Stimulated activated CD8-positive, alpha-beta memory T cell treated with anti-CD3 and anti-CD28 coated beads, Interleukin-2, amount 100 ng/mL, for 48 hours (primary cell): ENCODE measurements around the gene BET1.
"Not testable (repeated sequence)": the region's sequence is repeated elsewhere in the genome, so short reads cannot be mapped to it uniquely, and the experiment has no call there.

Experiments used
- DNase-seq, 2 donors: peaks; one replicate each; pipeline ENCODE4 v3.0.0-alpha.2; 2020; ENCODE audit warnings: low read depth in 2 of 2

BET1 gene, protein sequence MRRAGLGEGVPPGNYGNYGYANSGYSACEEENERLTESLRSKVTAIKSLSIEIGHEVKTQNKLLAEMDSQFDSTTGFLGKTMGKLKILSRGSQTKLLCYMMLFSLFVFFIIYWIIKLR

DNA sequence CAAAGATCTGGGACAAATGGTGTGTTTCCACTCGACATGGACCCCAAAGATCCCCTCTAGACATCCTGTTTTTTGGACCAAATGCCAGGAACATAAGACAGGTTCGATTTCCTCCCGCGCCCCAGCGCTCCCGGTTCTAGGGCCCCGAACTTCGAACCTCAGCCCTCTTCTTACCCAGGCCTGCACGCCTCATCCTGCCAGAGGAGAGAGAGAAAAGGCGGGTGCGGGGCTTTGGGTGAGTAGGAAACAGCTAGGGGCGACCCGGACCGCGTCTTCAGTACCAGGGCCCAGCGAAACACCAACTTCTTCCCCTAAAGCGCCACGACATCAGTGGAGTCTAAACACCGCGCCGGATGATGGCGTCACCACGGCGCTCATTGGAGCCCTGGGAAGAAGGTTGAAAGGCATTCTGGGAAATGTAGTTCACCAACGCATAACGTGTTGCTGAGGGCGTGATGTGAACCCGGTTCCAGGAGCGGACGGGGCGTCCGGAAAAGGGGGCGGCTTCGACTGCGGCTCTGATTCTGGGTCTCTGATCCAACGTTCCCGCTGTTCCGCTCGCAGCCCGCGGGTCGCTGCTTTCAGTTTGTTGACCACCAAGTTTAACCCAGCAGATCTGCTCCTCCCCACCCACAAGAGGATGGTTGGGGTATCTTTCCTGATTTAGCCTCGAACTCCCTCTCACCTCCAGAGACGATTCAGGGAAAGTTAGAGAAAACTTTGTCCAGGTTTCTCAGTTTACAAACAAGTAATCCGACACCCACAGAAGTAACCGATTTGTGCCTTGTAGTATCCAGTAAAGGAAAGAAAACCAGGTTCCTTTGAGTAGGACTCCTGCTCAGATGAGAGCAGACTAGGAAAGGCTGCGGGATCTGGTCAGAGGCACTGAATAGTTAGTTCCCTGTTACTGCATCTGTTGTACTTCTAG lies at the start of gene BET1:
TSS of gene BET1 (minus strand) at position 332 of the 928 bp plus-strand sequence. CDS start at position 193, 139 bp downstream.
- DNase-seq = peak; percentile 80 to 86

DNA sequence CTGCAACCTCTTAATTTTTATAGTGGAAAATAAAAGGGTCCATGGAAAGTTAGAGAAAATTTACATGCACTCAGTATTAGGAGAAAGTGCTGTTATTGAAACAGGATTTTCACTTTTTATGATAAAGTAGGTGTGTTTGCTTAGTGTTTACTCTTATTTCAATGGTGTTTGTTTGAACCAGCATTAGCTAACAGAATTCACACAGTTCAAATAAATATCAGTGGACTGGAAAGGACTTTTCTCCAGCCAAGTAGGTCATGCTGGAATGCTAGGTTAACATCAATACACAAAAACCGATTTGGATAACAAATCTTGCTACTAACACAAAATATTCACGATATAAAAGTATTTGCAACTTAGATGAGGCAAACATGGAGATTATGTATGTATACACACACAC lies 49.4 kb upstream of the BET1 start:
- no peak for DNase-seq

DNA sequence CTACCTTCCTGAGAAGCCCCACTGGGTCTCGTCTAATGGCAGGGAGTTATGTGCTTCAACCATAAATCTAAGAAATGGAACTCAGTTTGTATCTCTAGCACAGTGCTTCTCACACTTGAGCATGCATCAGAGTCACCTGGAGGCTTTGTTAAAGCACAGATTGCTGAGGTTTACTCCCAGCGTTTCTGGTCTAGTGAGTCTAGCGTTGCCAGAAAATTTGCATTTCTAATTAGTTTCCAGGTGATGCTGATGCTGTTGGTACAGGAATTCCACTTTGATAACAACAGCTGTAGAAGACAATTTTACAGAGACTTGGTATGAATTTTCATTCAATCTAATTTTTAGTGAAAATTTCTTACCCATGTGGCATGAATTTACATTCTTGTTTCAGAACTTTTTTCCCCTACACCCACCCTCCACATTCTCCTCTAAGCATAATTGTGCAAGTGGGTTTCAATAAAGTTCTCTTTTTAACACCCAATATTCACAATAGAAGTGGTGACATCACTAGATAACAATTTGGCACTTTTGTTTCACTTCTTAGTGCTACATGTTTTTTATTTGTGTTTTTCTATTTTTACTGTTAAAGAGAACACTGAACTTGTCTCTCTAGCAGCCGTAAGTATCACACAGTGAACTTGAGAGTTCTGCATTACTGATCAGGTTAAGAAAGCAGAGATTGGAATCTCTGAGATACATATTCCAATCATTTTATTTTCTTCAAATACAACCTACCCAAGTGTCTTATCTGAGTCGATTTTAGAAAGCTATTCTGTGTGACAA lies 48.4 kb upstream of the BET1 start:
- DNase-seq = no peak

DNA sequence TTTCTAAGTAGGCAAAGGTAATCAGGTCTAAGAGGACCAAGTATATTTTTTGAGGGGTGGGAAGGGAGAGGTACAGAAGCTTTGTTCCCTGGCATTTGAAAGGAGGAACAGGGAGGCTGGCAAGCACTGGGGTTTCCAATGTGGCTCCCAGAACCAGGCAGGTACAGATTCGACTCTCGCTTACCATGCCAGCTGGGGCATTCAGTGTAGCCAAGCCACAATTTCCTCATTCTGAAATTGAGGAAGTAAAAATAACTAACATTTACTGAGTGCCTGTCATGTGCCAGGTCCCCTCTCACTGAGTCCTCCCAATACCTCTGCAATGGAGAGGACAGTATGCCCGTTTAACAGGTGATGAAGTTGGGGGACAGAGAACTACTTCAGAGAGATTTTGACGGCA lies 45.9 kb upstream of the BET1 start:
- no peak for DNase-seq

DNA sequence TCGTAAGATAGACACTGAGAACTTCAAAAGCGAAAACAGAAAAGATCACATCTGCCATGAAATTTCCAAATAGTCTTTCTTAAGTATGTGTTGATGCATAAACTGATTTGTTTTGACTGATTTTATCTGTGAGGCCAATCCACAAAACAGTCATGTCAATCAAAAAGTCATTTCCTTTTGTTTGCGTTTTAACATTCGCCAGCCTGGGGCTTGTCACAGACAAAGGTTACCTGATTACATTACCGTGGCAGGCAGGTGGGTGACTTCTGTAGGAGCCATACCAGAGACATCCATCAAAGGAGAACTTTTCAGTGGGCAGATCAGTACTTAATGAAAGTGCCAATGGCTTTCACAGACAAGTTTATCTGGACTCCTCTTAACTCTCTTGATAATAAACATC lies 45.5 kb upstream of the BET1 start:
- no peak for DNase-seq

DNA sequence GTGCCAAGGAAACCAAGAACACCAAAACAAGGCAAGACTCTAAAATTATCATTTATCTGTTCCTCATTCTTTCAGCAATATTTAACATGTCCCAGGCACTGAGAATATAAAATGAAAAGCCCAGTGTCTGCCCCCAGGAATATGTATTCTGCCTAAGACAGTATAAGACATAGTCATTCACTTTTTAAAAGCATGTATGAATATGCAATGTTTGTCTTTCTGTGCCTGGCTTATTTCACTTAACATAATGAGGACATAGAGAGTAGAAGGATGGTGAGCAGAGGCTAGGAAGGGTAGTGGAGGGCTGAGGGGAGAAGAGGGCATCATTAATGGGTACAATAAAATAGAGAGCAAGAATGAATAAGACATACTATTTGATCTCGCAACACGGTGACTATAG lies 44.6 kb upstream of the BET1 start:
- no peak for DNase-seq

DNA sequence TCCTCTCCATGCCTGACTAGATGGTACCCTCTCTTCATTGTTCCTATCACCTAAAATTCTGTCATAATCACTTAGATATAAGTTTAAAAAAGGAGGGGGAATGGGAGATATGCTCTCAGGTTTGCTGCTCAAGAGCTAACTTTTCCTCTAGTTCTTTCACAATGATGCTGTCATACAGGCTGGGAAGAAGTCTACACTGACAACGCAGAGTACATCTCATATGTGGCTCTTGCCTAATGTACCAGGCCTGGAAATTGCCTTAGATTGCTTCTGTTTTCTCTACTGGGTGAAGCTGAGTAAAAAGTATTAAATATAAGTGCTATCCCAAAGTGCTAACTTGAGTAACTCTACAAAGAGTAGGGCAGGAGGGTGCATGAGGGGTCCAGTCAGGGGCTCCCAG lies 43.8 kb upstream of the BET1 start:
- no peak for DNase-seq

DNA sequence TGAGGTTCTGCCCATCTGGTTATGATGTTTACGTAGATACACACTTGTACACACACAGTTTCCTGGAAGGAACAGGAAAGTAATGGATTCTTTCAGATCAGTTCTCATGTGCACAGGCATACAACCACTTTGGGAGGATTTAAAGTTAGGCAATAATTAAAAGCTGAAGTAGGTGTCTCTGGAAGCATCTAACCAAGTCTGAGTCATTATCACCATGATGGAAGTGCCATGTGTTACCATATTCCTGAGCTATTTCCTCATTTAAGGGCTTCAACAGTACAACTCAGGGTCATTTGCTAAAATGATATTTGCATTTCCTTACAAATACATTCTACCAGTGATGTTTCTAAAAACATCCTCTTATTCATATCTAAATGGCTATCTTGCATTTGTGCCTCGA lies 41.4 kb upstream of the BET1 start:
- no peak for DNase-seq

DNA sequence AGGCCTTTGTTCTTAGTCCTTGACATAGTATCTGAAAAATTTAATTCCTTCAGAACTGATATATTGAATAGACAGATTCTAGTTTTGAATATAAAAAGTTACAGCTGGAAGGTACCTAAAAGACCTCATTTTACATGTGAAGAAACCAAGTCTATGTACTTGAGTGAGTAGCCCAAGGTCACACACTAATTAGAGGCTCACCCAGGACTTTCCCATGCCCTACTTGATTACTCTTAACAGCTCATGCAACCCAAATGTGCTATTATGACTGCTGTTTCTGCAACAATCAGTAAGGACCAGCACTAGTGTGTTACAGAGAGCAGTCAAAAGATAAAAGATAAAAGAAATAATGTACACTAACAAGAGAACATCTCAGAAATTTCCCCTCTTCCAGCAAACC lies 40.7 kb upstream of the BET1 start:
- no peak for DNase-seq

DNA sequence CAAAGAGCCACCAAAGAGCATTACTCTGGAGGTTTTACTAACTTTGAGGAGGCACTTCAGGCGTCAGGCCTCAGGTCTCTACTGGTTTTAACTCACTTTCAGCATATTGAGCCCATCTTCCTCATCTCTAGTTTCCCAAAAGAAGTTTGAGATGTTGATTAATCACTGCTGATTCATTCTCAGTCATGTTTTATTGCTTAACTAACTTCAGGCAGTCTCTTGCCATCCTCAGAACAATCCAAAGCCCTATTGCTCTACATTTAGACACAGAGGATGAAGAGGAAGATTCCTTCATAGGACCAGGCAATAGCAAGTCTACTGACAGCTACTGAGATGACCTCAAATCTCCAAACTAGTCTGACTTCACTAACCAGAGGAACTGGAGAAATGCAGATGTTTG lies 39.1 kb upstream of the BET1 start:
- DNase-seq = no peak

DNA sequence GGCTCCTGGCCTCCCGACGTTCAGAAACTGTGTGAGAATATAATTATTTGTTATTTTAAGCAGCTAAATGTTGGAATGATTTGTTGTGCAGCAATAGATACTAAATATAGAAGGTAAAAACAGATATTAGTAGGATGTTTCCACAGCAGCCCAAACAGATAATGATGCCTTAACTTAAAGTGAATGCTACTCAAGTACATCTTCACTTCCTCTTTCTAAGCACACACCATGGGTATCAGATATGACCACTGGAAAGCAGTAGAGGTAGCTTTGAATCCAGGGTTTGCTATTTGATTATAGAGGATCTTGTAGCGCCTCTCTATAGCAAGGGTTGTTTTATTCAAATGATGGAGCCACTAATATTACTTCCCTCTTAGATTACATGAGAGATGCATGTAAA lies 38.2 kb upstream of the BET1 start:
- no peak for DNase-seq

DNA sequence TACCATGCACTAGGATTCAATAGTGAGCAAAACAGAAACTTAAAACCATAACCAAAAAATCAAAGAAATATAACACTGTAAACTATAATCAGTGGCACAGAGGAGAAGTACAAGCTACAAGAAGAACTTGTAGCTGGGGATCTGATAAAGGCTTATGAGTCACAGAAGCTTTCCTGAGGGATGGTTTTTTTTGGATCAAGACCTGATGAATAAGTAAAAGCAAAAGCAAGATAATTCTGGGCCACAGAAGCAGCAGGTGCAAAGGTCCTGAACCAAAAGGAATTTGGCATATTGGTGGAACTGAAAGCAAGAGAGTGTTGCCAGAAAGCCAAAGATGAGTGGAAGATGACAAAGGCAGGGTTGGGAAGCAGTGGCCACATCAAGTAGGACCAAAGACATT lies 37.4 kb upstream of the BET1 start:
- no peak for DNase-seq

DNA sequence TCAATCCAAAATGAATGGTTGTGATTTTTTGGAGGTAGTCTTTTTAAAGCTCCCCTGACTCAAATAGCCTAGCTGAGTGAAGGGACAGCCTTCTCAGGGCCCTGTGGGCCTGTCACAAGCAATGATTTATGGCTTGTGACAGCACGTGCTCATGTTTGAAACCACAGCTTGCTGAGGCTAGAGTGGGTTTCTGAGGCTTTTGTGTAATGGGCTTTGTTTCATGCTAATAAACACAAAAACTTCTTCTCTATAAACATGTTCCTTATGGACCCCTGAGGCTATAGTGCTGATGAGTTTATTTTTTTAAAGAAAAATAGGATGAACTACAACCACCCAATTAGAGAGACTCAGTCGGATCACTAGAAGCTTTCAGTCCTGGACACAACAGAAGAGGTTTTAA lies 36.1 kb upstream of the BET1 start:
- no peak for DNase-seq

DNA sequence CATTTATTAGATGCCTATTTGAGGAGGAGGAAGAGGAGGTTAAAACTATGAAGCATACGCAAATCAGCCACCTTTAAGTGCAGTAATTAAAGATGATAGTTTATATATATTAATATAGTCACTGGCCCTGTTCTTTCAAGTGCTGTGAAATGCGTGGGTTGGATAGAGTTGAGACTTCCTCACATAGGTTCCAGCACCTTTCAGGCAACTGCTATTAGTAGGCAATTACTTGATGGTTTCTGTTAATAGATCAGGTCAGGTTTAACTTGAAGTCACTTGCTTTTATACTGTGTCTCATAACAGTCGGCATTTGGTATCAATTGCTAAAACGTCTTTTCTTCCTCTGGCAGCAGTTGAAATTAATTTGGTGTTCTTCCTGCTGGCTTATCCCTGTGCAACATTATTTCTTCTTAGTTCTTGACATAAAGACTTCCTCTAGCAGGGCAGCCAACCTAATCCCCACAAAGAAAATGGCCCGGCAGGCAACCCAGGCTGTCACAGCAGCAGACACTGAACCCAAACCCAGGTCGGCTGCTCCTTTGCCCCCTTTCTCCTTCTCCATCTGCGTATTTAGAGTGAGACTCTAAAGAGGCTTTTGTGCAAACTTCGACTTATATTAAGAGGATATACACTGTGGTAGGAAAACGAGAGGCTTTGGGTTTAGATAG lies 35.3 kb upstream of the BET1 start:
- DNase-seq = no peak

DNA sequence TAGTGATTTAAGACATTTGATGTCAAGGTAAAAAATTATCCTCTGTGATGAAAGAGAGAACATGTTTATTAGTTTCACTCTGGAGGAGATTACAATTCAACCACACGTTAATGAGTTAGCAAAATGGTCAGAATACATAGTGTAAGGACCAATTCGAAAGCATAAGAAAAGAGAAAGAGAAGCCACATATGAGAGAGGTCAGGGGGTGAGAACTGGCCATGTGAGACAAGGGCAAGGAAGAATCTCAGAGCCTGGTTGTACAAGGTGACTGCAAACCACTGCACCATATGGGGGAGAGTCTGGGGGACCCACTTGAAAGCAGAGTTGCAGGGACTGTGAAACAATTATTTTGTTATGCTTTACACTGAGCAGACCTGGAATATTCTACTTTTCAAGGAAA lies 27.7 kb upstream of the BET1 start:
- DNase-seq = no peak

DNA sequence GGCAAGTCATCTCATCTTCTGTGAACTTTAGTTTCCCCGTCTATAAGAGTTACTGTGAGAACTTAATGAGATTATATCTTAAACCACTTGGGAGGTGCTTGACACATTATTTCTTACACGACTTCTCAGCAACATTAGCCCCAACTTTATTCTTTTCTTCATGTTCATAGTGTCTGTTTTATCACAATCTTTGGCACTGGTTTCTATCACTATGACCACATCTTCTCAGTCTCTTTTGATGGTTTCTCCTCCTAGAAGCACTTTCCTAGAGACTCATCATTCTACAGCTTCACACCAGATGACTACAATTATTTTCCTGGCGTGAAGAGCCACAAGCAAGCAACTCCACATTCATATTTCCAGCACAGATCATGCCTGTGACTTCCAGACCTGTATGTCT lies 26.5 kb upstream of the BET1 start:
- DNase-seq = no peak

DNA sequence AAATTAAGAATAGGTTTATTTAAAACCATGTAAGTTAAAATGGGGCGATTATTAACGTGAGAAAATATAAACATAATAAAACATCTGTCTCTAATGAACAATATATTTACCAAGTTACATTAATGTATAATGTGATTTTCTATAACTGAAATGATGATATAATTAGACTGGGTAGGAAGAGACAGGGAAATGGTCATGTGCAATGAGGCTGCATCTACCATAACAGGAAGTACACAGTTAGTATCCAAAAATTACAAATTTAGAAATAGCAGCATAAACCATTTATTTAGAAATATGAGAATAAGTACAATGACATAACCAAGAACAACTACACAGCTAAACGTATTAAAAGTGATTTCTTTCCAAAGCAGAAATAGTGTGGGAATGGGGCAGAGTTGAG lies 25.8 kb upstream of the BET1 start:
- DNase-seq = no peak

DNA sequence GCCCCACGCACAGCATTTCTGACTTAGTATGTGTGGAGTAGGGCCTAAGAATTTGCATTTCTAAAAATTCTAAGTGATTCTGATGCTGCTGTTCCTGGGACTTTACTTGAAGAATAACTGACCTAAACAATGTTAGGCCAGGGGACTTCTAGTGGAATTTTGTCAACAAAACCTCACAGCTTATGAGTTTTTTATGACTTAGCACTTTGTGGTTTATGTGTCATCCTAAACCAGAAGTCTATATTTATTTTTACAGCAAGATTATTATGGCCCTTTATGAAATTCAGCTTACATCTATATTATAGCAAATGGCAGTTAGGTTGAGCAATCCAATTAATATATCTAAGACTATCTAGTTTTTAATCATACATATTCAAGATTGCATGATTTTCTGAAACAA lies 24.6 kb upstream of the BET1 start:
- no peak for DNase-seq

DNA sequence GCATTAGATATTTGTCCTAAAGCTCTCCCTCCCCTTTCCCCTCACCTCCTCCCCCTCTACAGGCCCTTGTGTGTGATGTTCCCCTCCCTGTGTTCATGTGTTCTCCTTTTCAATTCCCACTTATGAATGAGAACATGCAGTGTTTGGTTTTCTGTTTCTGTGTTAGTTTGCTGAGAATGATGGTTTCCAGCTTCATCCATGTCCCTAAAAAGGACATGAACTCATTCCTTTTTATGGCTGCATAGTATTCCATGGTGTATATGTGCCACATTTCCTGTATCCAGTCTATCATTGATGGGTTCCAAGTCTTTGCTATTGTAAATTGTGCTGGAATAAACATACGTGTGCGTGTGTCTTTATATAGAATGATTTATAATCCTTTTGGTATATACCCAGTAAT lies 22.5 kb upstream of the BET1 start:
- DNase-seq = not testable (repeated sequence)

DNA sequence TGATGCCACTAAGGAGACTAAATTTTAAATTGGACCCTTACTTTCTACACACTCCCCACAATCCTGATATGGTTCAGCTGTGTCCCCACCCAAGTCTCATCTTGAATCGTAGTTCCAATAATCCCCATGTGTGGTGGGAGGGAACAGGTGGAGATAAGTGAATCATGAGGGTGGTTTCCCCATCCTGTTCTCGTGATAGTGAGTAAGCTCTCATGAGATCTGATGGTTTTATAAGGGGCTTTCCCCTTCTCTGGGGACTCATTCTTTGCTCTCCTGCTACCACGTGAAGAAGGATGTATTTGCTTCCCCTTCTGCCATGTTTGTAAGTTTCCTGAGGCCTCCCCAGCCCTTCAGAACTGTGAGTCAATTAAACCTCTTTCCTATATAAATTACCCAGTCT lies 18.4 kb upstream of the BET1 start:
- no peak for DNase-seq

DNA sequence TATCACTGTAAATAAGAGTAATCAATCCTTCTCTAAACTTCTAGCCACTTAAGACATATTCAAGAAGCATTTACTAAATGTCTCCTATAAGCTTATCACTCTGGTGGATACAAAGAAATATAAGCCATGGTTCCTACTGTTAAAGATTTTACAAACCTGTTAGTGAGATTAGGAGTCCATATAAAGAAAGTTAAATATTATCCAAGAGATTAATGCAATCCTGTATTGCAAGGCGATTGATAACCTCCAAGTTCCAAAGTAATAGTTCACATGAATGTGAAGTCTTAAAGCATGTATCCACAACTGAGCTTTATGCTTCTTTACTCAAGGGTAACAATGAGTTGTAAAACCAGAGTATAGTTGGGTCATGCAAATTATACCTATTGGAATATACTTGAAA lies 12.6 kb upstream of the BET1 start:
- DNase-seq = no peak

DNA sequence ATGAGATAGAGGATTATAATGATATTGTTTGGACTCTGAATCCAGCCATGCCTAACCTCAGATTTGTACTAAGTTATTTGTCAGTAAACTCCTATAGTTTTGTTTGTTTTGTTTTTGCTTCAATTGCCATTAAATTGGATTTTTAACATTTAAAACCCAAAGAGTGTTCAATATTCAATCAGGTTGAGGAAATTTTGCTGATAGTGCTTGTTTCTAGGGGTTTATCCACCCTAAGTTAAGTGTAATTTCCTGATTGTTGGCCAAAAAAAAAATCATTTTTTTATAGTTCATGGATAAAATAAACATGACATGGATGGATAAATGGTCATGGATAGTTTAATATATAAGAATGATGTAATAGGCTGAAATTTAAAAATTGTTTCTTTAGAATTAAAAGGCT lies 11.4 kb upstream of the BET1 start:
- DNase-seq = no peak
